NCI-H2029 treated with DMSO at 0.1 percent for 48 hours (cell line): ENCODE data around the gene SMAD7.

Experiments
- DNase-seq: peaks from one replicate; lab custom pipeline; 2025; lab: John Stamatoyannopoulos, UW

The SMAD7 gene, protein sequence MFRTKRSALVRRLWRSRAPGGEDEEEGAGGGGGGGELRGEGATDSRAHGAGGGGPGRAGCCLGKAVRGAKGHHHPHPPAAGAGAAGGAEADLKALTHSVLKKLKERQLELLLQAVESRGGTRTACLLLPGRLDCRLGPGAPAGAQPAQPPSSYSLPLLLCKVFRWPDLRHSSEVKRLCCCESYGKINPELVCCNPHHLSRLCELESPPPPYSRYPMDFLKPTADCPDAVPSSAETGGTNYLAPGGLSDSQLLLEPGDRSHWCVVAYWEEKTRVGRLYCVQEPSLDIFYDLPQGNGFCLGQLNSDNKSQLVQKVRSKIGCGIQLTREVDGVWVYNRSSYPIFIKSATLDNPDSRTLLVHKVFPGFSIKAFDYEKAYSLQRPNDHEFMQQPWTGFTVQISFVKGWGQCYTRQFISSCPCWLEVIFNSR

DNA sequence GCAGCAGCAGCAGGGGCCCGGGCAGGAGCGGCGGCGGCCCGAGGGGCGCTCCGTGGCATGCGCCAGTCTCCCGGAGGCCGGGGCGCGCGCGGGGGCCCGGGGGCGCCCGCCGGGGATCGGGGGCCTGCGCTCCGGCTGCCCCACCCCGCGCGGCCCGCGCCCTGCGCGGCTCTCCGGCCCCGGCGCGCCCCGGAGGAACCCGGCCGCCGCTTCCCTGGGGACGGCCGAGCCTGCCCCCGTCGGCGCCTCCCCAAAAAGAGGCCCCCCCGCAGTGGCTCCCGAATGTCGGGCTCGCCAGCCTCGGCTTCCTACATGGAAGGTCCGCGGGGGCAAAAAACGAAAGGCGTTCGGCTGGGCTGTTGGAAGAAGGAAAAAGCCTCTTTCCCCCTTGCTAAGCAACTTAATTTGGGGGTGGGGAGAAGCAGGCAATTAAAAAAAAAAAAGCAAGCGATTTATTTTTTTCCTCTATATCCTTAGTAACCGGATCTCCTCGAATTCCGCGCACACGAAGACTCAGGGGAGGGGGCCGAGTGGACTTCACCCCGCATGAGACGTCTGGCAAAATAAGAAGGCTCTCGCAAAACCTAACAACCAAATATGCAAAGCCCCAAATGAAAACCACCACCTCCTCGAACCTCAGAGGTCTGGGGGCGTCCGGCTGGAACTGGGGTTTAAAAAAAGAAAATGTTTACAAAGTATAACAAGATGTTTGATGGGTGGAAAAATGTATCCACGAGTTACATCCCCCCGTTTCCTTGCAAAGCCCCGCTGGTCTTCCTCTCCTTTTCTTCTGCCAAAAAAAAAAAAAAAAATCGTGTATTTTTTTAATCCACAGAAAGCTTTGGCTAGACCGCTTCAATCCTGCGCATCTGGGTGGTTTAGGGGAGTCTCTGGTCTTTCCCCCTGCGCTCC, at the start of gene SMAD7:
SMAD7 (minus strand) TSS at position 430 of the 912 bp plus-strand sequence. CDS start 541 bp downstream, outside the sequence.
- DNase-seq, result no peak

DNA sequence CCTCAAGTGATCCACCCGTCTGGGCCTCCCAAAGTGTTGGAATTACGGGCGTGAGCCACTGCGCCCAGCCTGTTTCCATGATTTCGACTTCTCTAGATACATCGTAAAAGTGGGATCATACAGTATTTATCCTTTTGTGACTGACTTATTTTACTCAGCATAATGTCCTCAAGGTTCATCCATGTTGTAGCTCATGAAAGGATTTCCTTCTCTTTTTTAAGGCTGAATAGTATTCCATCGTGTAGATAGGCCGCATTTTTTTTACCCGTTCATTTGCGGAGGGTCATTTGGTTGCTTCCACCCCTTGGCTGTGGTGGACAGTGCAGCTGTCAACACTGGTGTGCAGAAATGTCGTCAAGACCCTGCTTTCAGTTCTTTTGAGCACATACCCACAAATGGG, 48.8 kb upstream of the SMAD7 start:
- DNase-seq, result no peak

DNA sequence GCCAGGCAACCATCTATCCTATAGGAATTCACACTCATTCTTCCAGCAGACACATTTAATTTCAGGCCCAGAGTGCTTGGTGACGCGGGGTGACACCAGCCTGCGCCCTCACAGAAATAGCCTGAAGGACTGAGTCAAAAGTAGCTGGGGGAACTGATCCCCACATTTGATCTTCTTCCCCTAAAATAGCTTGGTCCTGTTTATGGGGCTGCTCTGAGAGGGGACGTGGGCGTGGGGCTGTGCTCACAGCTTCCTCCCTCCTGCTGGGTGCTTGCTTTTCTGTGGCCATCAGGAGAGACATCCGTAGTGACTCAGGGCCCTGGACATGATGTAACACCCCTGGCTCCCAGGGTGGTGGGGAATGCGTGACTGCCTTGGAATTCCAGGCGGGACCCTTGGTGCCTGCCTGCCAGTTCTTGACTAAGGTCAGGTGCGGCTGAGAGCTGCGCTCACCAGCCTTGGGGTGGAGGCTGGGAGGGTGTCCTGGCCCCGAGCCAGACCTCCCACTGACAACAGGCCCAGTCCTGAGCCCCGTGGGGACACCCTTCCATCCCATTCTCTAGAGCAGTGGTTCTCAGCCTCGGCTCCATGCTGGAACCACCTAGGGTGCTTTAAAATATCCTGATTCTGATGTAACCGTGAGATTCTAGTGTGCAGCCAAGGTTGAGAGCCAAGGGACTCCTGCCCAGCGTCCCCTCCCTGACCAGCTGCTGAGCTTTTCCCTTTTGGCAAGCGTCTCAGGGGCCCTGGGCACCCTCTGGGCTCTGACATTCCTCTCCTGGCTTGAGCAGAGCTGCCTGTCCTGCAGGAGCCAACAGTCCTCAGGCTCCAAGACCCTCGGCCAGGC, 47.4 kb upstream of the SMAD7 start:
- DNase-seq, result no peak

DNA sequence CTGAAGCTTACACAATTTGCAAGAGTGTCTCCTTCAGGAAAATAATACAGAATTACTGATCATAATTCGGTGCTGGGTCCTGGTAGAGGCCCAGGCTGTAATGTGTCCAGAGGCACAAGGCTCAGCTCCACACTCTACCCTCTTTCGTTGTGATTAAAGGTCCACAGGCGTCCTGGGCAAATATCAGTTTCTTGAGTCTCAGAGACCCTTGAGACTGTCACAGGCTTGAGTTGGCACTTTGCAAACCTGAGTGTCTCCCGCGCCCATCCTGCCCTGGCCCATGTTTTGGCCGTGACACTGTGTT, 46.9 kb upstream of the SMAD7 start:
- DNase-seq, result no peak

DNA sequence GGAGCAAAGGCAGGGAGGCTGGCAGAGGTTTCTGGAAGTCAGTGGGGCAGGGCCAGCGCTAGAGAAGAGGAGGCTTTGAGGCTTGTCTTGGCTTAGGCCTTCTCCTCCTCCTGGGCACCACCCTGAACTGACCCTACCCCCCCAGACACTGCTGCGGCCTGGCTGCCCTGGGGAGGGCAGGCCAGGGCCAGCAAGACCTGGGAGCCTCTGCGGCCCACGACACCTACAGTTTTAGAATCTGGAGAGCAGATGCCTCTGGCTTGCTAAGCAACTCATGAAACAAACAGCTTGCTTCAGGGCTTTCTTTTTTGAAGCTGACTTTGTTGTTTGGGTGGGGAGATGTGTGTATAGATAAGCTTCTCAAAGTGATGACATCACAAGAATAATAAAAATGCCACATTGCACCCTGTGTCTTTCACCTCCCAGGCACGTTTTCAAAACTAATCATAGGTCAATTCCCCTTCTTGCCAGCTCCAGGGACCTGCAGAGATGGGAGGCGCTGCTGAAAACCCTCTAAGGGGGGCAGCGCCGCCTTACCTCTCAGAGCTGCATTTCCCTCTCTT, 46.2 kb upstream of the SMAD7 start:
- no peak for DNase-seq

DNA sequence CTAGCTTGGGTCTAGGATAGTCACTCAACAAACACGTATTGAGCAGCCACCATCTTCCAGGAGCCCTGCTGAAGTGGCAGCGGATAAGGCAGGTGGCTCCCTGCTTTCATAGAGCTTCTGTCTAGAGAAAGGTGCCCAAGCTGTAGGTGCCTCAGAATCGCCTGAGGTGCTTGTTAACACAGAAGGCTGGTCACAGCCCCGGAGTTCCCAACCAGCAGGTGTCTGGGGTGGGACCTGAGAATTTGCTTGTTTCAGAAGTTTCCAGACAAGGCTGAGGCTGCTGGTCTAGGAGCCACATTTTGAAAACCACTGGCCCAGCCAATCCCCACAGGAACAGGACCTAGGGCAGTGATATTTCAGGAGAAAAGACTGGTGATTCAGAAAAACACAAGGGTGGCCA, 45.3 kb upstream of the SMAD7 start:
- no peak for DNase-seq

DNA sequence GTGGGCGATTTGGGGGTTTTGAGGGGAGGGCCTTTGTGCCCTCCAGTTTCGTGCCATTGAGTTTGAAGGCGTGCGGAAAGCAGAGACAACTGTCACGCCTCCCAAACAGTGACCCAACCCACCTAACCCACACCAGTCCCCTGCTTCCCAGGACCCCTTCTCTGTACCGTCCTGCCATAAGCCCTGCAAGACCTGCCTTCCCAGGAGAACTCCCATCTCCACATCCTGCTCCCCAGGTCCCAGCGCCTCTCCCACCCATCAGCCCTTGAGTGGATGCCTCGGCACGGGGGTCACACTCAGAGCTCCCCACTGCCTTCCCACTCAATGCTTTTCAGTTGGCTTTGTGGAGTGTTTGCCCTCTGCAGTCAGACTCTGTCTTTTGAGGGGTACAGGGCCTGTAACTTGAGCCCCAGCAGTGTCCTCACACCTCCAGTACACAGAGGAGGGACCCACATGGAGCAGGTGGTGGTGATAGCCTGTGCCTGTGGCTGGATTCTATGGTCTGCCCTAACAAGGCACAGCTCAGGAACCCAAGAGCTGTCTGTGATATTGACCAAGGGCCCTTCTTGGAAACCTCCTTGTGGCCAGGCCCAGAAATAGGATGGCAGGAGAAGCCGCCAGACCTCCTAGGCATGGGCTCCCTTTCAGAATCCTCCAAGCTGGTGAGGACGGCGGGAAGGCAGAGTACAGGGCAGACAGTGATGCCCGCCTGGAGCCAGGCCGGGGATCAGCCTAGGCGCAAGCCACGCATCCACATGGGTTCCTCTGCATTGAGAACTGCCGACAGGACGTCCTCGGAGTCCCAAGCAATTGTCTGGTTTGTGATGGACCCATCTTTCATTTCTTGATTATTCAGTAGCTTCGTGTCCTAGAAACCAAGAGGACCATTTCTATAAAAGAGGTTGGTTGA, 44.4 kb upstream of the SMAD7 start:
- no peak for DNase-seq

DNA sequence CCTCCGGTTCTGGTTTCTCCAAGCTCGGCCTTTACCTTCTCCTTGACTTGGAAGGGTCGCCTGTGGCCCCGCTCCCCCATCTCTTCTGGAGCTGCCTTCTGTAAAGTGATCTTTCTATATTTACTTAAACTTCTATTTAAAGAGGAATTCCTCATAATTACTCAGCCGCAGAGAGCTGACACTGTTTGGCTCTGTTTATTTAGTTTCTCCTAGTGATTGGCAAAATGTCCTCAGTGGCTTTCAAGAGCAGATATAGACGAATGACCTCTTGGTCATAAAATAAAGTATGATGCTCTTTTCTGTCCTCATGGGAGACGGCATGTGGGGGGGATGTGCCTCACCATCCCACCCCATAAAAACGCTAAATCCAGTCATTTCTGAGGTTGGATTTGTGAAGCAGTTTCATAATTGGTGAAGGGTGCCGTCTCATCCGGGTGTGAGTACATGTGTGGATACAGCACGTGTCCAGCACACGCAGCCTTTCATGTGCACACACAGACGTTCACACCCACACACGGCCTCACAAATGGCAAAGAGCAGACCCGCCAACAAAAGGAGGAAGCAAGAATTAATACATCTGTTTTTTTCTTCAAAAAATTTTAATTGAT, 43.4 kb upstream of the SMAD7 start:
- peak; percentile 41 for DNase-seq

DNA sequence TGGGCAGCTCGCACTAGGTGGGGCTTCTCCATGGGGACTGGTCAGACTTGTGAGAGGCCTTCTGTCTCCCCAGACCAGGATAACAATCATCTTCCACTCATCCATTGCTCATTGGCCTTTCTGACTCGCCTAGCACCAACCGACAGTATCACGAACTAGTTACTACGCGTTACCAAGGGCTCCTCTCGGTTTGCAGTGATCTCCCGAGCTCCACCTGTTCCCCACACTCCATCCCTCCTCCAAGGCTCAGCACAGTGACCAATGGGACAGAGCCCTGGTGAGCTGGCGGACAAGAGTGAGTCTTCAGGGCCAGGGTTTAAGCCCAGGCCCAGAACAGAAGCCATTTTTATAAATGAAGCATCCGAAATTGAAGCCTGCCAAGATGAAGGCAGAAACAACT, 42.8 kb upstream of the SMAD7 start:
- DNase-seq, result no peak

DNA sequence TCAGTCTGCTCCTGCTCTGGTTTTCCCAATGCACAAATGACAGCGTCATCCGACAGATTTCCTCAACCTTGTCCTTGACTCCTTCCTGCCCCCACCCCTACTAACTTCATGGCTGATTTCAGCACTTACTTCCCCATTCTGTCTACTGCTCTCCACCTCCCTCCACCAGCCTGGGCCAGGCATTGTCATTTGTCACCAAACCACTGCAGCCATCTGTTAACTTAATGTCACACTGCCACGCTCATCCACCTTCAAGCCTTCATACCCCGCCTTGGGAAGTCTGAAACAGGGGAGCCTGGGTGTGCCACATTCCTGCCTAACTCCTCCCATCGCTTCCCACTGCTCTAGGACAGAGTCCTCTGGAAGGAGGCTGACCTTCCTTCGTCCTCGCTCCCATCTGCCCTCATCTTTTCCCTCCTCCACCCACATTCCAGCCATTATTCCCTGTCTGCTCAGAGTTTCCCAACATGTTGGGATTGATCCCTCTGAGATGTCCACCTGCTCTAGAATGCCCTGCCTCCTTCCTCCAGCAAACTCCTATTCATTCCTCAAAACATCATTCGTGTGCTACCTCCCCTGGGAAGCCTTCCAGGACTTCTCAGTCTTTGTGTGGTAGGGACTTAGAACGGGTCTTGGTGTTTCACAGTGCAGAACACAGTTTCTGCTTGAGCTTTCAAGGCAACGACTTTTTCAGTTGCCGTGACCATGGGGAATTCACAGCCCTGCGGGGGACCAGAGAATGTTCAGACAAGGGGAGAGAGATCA, 42.2 kb upstream of the SMAD7 start:
- no peak for DNase-seq

DNA sequence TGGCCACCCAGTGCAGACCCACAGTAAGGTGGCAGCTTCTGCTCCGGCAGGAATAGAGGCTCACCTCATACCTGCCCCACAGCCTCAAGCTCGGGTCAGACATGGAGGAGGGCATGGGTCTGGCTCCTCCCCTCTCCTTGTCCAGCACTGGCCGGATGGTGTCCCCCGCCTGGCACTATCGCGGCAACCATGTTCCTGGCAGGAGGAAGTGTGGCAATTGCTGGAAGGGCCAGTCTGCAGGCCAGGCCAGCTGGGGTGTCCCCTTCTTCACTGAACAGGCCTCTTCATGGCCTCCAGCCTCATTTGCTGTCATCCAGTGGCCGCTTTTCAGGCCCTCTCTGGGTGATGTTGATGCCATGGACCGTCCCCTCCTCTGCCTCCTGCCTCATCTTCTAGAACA, 41.4 kb upstream of the SMAD7 start:
- no peak for DNase-seq

DNA sequence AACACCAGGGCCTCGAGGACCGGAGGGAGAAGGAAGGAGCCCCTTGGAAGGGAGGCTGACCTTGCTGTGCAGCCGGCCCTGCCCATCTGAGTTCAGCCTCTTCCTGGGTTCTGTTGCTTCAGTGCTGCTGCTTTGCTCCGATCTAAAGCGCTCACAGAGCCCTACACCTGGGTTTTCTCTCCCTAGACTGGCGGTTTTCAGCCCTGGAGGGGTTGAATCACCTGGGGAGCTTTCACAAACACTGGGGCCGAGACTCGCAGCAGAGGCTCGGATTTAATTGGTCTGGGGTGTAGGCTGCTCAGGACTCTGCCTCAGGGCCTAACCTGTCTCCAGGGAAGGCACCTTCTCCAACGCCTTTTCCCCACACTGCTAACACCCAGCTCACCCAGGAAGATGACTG, 40.9 kb upstream of the SMAD7 start:
- no peak for DNase-seq

DNA sequence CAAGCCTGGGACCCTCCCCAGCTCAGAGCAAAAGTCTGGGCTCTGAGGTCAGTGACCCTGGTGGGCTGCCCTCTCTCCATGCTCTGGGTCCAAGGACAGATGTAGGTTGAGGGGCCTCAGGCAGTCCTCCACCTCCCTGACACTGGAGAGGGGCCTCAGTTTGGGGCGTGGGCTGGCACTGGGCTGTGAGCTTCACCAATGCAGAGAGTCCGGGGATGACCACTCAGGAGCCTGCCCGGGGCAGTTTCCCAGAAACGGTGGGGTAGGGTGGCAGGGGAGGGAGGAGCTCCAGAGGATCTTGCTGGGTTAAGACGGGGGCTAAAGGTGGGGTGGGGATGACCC, 40.5 kb upstream of the SMAD7 start:
- no peak for DNase-seq

DNA sequence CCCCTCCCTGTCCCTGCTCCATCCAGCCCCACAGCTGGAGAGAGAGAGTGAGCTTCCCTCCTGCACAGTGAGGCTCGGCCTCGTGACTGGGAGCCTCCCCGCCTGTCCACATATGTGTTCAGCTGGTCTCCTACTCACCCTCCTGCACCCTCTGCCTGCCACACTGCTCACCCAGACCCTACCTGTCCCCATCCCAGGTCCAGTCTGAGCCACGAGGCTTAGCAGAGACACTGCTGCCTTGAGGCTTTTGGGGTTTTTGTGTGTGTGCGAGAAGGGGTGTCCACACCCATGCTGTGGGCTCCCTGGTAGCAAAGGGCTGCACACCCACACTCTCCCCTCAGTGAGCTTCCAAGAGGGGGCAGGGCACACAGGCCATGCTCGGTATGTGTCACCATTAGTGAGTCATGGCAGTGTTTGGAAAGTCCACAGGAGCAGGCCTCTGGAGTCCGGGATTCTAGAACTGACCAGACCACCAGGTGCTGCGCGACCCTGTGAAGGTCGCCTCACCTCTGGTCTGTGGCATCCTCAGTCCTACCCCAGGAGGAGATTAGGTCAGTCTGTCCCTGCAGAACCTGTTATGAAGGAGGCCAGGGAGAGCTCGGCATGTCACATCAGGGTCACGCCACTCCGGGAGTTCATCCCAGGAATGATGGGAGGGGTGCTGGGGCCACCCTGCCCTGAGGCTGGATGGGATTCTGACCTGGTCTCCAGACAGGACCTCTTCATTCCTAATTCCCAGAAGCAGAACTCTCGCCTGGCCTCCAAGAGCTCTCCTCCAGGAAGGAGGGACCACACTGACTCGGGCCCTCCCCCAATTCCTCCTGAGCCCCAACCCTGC, 39.9 kb upstream of the SMAD7 start:
- no peak for DNase-seq

DNA sequence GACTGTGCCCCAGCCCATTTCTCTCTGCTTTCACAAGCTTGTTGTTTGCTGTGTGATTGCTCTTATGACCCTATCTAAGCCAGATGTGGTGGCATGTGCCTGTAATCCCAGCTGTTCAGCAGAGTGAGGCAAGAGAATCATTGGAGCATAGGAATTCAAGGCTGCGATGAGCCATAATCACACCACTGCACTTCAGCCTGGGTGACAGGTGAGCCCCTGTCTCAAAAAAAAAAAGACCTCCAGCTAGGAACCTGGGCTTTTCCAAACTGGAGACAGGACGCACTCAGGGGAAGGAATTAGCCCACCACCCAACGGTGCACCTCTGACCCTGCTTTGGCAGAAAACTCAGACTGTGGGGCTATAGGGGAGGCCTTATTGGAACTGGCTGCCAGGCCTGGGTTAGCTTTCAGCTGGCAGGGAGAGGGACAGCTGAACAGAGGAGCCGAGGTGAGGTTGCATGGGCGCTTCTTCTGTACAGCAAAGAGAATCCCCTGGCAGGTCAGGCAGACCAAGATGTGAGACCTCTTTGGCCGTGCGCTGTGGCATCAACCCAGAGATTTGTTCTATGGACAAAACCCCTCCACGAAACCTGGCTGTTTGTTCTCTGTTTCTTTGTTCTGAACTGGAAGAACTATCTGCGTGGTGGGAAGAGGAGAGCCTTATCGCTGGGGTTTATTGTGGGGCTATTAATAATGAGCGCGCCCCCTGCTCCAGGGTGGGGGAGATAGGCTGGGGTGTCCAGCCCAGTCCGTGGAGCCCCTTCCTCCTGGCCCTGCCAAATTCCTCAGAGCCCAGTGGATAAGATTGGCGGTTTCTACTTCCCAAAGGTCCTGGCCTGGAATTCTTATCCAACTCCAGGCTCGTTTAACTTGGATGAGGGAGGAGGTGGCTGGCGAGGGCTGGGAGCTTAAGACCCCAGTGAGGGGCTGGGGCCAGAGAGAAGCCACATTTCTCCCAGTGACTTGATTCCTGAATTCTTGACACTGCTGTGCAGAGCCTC, 38.8 kb upstream of the SMAD7 start:
- DNase-seq, result no peak

DNA sequence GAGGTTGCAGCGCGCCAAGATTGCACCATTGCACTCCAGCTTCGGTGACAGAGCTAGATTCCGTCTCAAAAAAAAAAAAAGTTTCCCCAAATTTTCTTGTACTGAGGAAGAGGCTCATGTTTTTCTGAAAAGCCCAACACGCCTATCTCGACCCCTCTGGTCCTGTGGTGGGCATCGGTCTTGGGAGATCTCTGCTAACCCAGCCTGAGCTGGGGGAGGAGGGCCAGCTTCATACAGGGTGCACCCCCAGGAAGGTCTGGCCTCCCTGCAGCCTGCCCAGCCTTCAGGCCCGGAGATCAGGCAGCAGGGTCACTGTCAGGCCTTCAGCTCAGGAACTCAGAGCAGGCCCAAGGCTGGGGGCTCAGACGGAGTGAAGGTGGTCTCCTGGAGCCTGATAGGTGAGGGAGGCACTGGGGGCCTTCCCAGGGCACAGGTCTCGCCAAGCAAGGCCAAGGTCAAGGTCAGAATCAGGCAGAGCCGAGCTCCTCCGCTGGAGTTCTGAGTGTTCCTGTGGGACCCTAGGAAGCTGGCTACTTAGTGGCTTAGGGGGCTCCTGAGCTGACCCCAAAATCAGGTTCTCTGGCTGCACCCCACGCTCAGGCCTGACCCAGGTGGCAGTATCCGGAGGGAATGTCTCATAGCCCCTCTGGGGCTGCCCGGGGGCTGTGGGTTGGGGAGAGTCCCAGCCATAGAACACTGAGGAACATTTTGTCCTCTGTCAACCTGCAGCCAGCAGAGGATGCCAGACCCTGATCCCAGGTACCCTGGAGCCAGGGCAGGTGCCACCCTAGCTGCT, 37.9 kb upstream of the SMAD7 start:
- DNase-seq, result no peak

DNA sequence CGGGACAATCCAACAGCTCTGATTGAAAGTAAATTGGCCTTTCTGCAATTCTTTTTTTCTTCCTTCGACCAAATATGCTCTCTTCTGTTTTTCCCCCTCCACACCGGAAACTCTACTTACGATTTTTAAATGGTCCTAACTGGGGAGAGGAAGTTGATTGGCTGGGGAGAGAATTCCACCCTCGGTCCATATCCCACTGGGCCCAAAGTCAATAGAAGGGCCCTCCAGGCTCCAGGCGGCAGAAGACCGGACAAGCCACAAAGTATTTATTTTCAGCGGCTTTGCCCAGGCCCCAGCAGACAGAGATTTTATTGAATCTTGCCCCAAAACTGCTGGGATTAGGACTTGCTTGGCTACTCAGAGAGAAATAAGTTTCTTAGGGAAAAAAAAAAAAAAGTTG, 37.1 kb upstream of the SMAD7 start:
- DNase-seq, result no peak
